GM19351 (cell line): ENCODE results near the gene PUM1.
"Not testable (repeated sequence)": the region's sequence is repeated elsewhere in the genome, so short reads cannot be mapped to it uniquely, and the experiment has no call there.

Experiments
- ATAC-seq: cut with Tn5 transposase; IDR thresholded peaks from one replicate; pipeline ENCODE4 v1.9.1; 2021; ENCODE audit warnings: mild to moderate bottlenecking, moderate library complexity; ENCODE audit not compliant: unreplicated experiment

The PUM1 gene

DNA sequence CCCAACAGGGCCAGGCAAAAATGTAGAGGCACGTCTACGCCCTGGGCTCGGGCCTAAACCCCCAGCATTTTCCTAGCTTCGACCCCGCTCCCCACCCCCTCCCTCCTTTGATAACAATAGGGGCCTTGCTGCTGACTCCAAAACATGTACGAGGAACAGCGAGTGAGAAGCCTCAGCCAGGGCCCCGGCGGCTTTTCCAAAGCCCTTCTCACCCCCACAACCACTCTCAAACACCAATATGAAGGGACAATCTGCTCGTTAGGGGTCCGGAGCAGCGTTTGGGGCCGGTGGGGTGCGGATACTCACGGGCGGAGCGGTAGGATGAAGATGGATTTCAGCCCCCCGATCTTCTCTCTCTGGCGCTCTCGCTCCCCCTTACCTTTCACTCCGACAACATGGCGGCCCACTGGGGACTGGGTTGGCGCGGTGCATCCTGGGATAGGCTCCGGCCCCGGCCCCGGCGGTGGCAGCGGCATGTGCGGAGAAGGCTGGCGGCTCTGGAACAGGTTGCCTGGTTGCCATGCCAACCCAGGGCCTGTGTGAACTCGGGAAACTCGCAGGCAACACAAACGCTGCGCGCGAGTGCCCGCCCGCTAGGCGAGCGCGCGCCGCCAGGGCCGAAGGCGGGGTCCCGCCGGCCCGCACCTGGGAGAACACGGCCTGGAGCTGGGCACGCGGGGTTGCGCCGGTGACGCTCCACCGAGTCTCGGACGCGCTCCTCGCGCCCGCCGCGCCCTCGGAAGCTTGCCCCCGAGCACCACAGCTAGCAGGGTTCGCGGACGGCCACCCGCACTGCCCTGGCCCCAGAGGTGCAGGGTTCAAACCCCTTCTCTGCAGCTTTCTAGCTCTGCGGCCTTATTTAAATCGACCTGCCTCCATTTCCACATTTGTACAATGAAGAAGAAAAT, at the start of gene PUM1:
PUM1 (minus strand) TSS at position 408 of the 908 bp plus-strand sequence. CDS start 6,151 bp downstream, outside the sequence.
- ATAC-seq = peak; percentile 89

DNA sequence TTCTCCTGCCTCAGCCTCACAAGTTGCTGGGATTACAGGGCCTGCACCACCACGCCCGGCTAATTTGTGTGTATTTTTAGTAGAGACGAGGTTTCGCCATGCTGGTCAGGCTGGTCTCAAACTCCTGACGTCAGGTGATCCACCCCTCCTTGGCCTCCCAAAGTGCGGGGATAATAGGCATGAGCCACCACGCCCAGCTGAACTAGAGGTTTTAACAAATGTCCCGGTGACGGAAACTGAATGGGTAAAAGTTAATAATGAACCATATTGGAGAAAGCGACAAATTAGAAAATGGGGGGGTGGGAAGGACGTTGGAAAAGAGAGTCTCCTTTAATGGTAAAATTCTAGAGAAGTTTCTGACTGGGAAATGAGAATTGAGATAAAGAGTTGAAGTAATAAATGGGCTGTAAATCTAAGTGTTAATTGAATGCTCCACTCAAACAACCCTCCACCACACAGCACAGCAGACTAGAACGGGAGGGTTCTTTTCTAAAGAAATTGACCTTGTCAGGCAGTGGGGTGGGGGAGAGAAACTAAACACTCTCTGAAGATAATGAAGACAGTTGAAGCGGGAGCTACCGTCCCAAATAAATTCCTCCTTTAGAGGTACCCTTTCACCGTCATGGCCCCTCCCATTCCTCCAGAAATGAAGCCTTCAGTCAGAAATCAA, 46.9 kb upstream of the PUM1 start:
- ATAC-seq = no peak

- ATAC-seq = no peak
Measured at GRCh38 chr1:31111290-31111951, 45.9 kb upstream of the PUM1 start.

GRCh38 chr1:31110846-31111245, 45.3 kb upstream of the PUM1 start:
- ATAC-seq = no peak

DNA sequence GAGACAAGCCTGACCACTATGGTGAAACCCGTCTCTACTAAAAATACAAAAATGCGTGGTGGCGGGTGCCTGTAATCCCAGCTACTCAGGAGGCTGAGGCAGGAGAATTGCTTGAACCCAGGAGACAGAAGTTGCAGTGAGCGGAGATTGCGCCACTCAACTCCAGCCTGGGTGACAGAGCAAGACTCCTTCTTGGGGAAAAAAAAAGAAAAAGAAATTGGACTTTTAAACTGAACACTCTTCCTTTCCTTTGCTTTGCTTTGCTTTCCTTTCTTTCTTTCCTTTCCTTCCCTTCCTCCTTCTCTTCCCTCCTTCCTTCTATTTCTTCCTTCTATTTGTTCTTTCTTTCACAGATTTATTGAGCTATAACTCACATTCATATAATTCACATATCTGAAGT, 43.3 kb upstream of the PUM1 start:
- ATAC-seq = no peak

DNA sequence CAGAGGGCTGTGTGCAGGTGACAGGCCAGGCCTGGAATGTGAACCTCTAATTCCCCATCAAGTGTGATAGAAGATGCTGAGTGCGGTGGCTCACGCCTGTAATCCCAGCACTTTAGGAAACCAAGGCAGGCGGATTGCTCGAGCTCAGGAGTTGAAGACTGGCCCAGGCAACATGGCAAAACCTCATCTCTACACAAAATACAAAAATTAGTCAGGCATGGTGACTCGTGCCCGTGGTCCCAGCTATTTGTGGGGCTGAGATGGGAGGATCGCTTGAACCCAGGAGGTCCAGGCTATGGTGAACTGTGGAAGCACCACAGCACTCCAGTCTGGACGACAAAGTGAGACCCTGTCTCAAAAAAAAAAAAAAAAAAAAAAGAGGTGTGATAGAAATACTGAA, 40.1 kb upstream of the PUM1 start:
- no peak for ATAC-seq

DNA sequence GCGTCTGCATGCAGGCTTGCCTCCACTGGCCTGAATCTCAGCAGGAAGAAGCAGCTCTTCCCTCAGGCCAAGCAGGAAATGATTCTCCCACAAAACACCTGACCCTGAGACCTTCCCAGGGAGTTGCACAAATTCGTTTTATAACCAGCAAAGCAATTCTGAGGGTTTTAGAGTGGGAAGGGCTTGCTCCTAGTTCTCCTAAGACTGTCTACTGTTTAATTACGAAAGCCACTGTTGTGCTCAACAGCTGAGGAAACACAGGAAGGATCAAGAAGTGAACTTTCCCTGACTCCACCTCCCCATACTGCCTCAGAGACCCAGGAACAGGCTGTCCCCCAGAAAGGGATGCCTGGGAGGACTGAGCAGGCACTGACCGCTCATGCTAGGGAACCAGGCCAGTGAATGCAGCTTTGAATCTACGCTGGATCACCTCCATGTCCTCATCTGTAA, 37.0 kb upstream of the PUM1 start:
- ATAC-seq = no peak

DNA sequence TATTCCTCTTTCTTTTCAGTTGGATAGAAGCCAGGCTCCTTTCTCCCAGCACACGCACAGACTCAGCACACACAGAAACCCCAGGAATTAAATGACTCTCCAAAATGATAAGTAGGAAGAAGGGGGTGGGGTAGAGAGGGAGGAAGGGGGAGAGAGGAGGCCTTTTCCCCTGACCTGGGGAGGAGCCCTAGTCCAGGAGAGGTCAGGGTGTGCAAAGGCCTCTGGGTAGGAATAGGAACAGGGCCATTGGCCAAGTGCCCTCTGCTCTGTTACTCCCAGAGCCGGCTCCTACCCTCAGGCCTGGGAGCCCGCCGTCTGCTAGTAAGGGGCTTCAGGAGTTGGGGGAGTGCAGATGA, 35.6 kb upstream of the PUM1 start:
- no peak for ATAC-seq

- ATAC-seq = no peak
Measured at GRCh38 chr1:31099293-31100032, 33.9 kb upstream of the PUM1 start.

GRCh38 chr1:31095985-31096384, 30.5 kb upstream of the PUM1 start:
- ATAC-seq = no peak

DNA sequence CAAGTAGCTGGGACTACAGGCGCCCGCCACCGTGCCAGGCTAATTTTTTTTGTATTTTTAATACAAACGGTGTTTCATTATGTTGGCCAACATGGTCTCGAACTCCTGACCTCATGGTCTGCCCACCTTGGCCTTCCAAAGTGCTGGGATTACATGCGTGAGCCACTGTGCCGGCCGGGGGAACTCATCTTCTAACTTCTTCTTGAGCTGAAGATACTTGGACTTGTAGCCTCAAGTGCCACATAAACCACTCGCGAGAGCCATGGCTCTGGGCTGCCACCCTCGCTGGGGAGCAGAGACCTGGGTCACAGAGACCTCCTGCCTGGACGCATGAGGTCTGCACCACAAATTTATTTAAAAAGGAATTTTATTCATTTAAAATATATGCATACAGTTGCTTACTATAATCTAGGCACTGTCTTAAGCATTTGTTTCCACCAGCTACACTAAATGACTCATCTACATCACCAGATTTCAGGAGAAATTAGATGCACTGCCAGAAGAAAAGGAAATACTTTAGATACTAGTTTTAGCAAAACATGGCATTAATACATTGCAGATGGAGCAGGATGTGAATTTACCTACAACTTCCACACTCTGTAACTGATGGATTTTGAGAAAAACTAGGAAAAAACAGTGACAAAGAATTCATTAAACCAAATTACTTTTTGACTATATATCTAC, 29.9 kb upstream of the PUM1 start:
- ATAC-seq = no peak

DNA sequence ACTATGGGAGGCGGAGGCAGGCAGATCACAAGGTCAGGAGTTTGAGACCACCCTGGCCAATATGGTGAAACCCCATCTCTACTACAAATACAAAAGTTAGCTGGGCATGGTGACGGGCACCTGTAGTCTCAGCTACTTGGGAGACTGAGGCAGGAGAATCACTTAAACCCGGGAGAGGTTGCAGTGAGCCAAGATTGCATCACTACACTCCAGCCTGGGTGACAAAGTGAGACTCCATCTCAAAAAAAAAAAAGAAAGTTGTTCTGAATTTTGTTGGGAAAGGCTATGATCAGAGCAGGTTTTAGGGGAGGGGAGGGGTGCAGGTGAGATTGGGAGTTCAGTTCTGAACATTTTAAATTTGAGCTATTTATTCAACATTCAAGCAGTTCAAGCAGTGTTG, 22.6 kb upstream of the PUM1 start:
- not testable (repeated sequence) for ATAC-seq

DNA sequence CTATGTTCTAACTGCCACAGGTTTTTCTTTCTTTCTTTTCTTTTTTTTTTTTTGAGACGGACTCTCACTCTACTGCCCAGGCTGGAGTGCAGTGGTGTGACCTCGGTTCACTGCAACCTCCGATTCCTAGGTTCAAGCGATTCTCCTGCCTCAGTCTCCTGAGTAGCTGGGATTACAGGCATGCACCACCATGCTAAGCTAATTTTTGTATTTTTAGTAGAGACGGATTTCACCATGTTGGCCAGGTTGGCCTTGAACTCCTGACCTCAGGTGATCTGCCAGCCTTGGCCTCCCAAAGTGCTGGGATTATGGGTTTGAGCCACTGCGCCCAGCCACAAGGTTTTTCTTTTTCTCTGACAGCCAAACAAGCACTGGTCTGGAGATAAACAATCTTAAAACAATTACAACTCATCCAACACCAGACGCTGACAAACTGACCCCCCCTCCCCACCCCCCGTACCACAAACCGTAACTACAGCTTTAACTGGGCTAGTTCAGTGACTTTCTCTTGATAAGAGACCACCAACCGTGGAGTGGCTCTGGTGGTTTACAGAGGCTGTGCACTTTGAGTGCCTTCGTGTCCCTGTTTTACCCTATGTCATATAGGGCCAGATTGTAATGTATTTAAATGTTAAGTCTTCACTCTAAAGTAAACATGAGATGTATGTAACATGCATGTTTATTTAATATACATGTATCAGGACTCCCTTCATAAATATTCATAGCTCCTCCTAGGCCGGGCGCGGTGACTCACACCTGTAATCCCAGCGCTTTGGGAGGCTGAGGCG, 19.5 kb upstream of the PUM1 start:
- ATAC-seq = no peak

GRCh38 chr1:31082385-31082784, 16.9 kb upstream of the PUM1 start:
- no peak for ATAC-seq

DNA sequence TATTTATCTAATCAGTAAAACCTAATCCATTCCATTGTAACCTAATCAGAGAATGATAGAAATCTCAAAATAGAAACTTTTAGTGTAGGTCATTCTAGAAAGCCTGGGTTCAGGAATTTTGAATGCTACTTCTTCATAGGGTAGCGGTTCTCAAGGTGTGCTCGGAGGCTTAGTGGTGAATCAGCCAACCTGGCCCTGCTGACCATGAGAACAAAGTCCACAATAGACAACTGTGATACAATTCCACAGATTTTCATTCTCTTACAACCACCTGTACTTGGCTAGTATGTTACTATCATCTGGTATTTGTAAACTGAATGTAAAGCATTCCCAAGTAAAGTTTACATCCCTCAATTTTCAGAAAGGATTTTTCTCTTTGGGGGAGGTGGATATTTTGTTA, 7.5 kb upstream of the PUM1 start:
- ATAC-seq = no peak

GRCh38 chr1:31072304-31072746, 6.8 kb upstream of the PUM1 start:
- ATAC-seq = no peak

DNA sequence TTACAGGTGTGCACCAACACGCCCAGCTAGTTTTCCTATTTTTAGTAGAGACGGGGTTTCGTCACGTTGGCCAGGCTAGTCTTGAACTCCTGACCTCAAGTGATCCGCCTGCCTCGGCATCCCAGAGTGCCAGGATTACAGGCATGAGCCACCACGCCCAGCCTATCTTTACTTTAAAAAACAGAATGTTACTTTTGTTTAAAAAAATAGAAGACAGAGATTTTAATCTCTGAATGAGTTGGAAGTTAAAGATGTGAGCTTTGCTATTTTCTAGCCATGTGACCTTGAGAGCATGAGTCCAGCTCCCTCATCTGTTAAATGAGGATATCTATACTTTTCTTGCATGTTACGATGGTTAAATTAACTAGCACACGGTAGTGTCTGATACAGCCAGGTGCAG, 3.9 kb upstream of the PUM1 start:
- ATAC-seq = no peak

DNA sequence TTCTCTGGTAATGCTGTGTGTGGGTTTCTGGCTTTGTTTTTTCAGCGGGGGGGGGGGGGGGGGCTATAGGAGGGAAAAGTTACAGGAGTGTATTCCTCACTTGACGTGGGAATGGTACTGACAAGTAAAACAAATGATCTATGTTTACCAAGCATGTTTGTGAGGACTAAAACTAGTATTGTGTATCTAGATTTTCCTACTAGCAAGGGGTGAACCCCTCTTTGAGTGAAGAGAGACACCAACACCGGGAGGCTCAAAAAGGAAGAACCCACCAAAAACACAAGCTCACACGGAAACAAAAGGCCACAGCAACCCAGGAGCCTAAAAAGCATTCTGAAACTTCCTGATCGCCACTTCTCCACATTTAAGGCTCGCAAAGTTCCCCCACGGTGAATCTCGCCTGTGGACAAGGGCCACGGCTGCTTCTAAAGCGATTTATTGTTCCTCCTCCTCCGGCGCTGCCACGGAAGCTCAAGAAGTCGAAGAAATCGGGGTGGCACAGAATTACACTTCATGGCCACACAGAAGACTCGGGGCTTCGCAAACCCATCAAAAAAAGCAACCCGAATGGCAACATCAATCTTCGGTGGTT, 703 bp downstream of the PUM1 start:
- ATAC-seq = no peak

DNA sequence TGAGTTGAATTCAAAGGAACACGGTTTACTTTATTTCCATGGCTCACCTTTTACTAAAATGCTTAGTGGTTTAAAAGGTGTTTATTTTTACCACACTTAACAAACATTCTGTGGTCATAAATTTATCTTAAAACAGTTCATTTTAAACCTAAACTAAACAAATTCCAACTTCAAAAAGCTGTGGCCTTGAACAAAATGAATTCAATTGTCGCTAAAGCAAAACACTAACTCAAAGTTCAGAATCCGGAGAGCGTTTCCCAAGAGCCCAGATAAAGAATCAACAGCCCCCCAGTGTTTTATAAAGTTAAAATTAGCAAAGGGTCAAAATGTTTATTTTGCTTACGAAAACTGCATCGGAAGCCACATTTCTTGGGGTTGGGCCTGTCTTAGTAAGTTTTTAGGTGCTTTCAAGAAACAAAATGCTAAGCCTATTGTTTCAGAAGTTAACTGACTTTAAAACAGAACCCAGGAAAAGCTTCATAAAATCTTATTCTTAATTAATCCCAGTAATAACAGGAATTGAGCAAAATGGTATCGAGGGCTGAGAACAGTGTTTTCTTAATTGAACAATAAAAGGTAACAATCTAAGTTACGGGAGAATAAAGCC, 1.3 kb downstream of the PUM1 start:
- no peak for ATAC-seq
